GM19023 (cell line): ENCODE results near the gene TBXT.

Source experiments
- ATAC-seq: cut with Tn5 transposase; IDR thresholded peaks from one replicate; pipeline ENCODE4 v1.9.1; 2021; ENCODE audit warnings: mild to moderate bottlenecking, moderate library complexity; ENCODE audit not compliant: unreplicated experiment

The TBXT gene

GRCh38 chr6:166121726-166122125, 45.9 kb downstream of the TBXT start:
- ATAC-seq, result no peak

- ATAC-seq, result no peak
Observed at GRCh38 chr6:166119116-166119911, 48.3 kb downstream of the TBXT start.

- no peak for ATAC-seq
Observed at GRCh38 chr6:166115609-166116008, 52.0 kb downstream of the TBXT start.

GRCh38 chr6:166112580-166112979, 55.1 kb downstream of the TBXT start:
- ATAC-seq, result no peak

GRCh38 chr6:166109608-166110007, 58.0 kb downstream of the TBXT start:
- ATAC-seq, result no peak
